Measurements from ENCODE around the gene KLHL36. TPM values are rescaled to one million over a fixed set of nuclear protein-coding genes. Genes with fewer than 3 reads are reported as not detected.

KLHL36 gene
- total and polyA plus RNA-seq, 3 donors from 2014 or later, result 75.1 to 129 (median 113) TPM

GRCh38 chr16:84660973-84661372, 12.7 kb downstream of the KLHL36 start:
- Histone ChIP-seq H3K27me3 (no peaks in the 10 kb centered on the region), H3K9me3 (no peaks in the 10 kb centered on the region), H3K27ac (no peak overlapping the region), H3K4me3 (no peak overlapping the region), H3K36me3 (ENCODE audit: low read depth, missing control alignments) (no peaks in the 10 kb centered on the region), H3K4me1 (peaks cover 4% of the 10 kb centered on the region)
- TF ChIP-seq CTCF (IDR thresholded peaks at IDR 0.05), result no peak
- TF ChIP-seq POLR2A (IDR thresholded peaks at IDR 0.05), result no peak
- DNase-seq, result no peak
- intact Hi-C loops (cut with DNase I; ENCODE audit: low total_unique reads), result no loop called here
- 82 to 91% methylated on average over 7 of the region's 7 CpGs for WGBS, 2 donors

GRCh38 chr16:84661418-84662060, 13.2 kb downstream of the KLHL36 start:
- Histone ChIP-seq H3K9me3 (no peaks in the 10 kb centered on the region), H3K27ac (no peak overlapping the region), H3K27me3 (no peaks in the 10 kb centered on the region), H3K4me3 (no peak overlapping the region), H3K4me1 (peaks cover 7% of the 10 kb centered on the region), H3K36me3 (ENCODE audit: low read depth, missing control alignments) (no peaks in the 10 kb centered on the region)
- TF ChIP-seq POLR2A (IDR thresholded peaks at IDR 0.05) (no peak), CTCF (IDR thresholded peaks at IDR 0.05) (no peak)
- intact Hi-C loops (cut with DNase I; ENCODE audit: low total_unique reads), result no loop called here
- 95 to 96% methylated on average over 40 to 51 of the region's 51 CpGs for WGBS, 2 donors
- DNase-seq, result no peak

GRCh38 chr16:84662471-84662870, 14.2 kb downstream of the KLHL36 start:
- Histone ChIP-seq H3K36me3 (ENCODE audit: low read depth, missing control alignments) (no peaks in the 10 kb centered on the region), H3K4me3 (no peak overlapping the region), H3K27ac (no peak overlapping the region), H3K4me1 (peaks cover 7% of the 10 kb centered on the region), H3K27me3 (no peaks in the 10 kb centered on the region), H3K9me3 (no peaks in the 10 kb centered on the region)
- TF ChIP-seq POLR2A (IDR thresholded peaks at IDR 0.05) (no peak), CTCF (IDR thresholded peaks at IDR 0.05) (no peak)
- intact Hi-C loops (cut with DNase I; ENCODE audit: low total_unique reads), result no loop called here
- no peak for DNase-seq
- WGBS, 2 donors, result 94% methylated on average over 9 of the region's 9 CpGs

GRCh38 chr16:84663433-84664101, 15.3 kb downstream of the KLHL36 start:
- 65 to 67% methylated on average over 9 of the region's 9 CpGs for WGBS, 2 donors
- TF ChIP-seq POLR2A (IDR thresholded peaks at IDR 0.05) (no peak), CTCF (IDR thresholded peaks at IDR 0.05) (no peak)
- Histone ChIP-seq H3K36me3 (ENCODE audit: low read depth, missing control alignments) (no peaks in the 10 kb centered on the region), H3K9me3 (no peaks in the 10 kb centered on the region), H3K27me3 (no peaks in the 10 kb centered on the region), H3K4me1 (peaks cover 12% of the 10 kb centered on the region), H3K27ac (no peak overlapping the region), H3K4me3 (no peak overlapping the region)
- intact Hi-C loops (cut with DNase I; ENCODE audit: low total_unique reads), result no loop called here
- DNase-seq, result no peak

- no peaks in the 10 kb centered on the region for H3K36me3 ChIP-seq (ENCODE audit: low read depth, missing control alignments)
- no peak overlapping the region for H3K27ac ChIP-seq
- H3K9me3 ChIP-seq, result no peaks in the 10 kb centered on the region
- no peak overlapping the region for H3K4me3 ChIP-seq
- 81 to 93% methylated on average over 2 of the region's 2 CpGs for WGBS, 2 donors
- intact Hi-C loops (cut with DNase I; ENCODE audit: low total_unique reads), result no loop called here
- H3K27me3 ChIP-seq, result no peaks in the 10 kb centered on the region
- TF ChIP-seq CTCF (IDR thresholded peaks at IDR 0.05), result no peak
- no peak for TF ChIP-seq POLR2A (IDR thresholded peaks at IDR 0.05)
- H3K4me1 ChIP-seq, result peaks cover 12% of the 10 kb centered on the region
- no peak for DNase-seq
Measured at GRCh38 chr16:84665359-84665758, 17.0 kb downstream of the KLHL36 start.

All from testis (tissue), 3 donors.